GM23248 (cell line): Measurements from ENCODE around the gene RAD51B.

Experiments
- EZH2 ChIP-seq: fragments of 200-600 bp; sonication (generic); IDR thresholded peaks from 2 replicates; pipeline ENCODE4 v1.6.1; 2018; ENCODE audit warnings: antibody characterized with exemption, mild to moderate bottlenecking; ENCODE audit not compliant: insufficient read depth, poor library complexity, severe bottlenecking
- EZH2phosphoT487 ChIP-seq: fragments of 200-600 bp; sonication (generic); IDR thresholded peaks from 2 replicates; pipeline ENCODE4 v1.6.1; 2018; ENCODE audit warnings: antibody characterized with exemption, moderate library complexity, mild to moderate bottlenecking, low read depth; ENCODE audit not compliant: insufficient read depth

DNA sequence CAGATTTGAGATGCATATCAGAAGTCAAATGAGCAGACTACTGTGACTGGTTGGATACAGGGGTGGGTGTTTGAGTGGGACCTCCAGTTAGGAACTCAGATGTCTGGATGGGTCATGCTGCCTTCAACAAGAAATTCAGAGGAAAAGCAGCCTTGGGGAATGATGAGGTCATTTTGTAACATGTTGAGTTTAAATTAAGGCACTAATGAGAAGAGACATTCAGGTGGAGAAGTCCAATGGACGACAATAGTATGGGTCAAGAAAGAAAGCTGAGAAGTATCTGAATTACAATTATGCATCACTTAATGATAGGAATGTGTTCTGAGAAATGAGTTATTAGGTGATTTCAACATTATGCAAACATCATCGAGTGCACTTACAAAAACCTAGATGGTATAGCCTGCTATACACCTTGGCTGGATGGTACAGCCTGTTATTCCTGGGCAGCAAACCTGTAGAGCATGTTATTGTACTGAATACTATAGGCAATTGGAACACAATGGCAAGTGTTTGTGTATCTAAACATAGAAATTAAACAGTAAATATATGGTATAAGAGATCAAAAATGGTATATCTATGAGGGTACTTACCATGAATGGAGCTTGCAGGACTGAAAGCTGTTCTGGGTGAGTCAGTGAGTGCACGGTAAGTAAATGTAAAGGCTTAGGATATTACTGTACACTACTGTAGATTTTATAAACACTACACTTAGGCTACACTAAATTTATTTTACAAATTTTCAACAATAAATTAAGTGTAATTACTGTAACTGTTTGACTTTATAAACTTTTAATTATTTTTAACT is 414.7 kb downstream of the RAD51B start:
- TF ChIP-seq EZH2phosphoT487 (no peak), EZH2 (no peak)
